Common myeloid progenitor, CD34-positive (primary cell): ENCODE data around the gene CUL3.

ENCODE experiments used
- CTCF ChIA-PET: fragments of 350-600 bp; sonication (Branson Sonifier 250); formaldehyde crosslinking; loops from one replicate; lab custom pipeline; 2021; ENCODE audit warnings: antibody characterized with exemption; lab: Charles Lee
- POLR2A ChIA-PET: fragments of 350-600 bp; sonication (Branson Sonifier 250); formaldehyde crosslinking; loops from one replicate; lab custom pipeline; 2021; ENCODE audit warnings: antibody characterized with exemption; lab: Charles Lee
- DNase-seq, 3 donors: peaks; one replicate each; pipeline versions ENCODE4 v3.0.0 to v3.0.0-alpha.2; 2013
- H3K27ac ChIP-seq, 2 experiments: 1 replicate in 1 of 2; 2 replicates in 1 of 2; pipeline ENCODE4 v1.7.0; 2013; ENCODE audit warnings: inconsistent platforms in 2 of 2, low read length in 2 of 2, mild to moderate bottlenecking in 2 of 2, low read depth in 1 of 2, moderate library complexity in 1 of 2; ENCODE audit not compliant: severe bottlenecking in 2 of 2, insufficient read depth in 1 of 2, poor library complexity in 1 of 2
- H3K27me3 ChIP-seq, 5 experiments: replicated peaks in 2 of 5; 1 replicate in 3 of 5; 2 replicates in 2 of 5; pipeline versions ENCODE4 v1.6.1 to v1.7.0; 2013; ENCODE audit warnings: low read length in 4 of 5, mild to moderate bottlenecking in 2 of 5, moderate library complexity in 2 of 5, inconsistent platforms in 1 of 5; ENCODE audit not compliant: insufficient read depth in 5 of 5, control insufficient read depth in 4 of 5
- H3K36me3 ChIP-seq, 4 experiments: 1 replicate in 2 of 4; 2 replicates in 2 of 4; pipeline versions ENCODE4 v1.6.1 to v1.7.0; 2013; ENCODE audit warnings: low read length in 3 of 4, control low read depth in 1 of 4, mild to moderate bottlenecking in 1 of 4; ENCODE audit not compliant: control insufficient read depth in 4 of 4, insufficient read depth in 4 of 4
- H3K4me1 ChIP-seq, 4 experiments: 1 replicate in 3 of 4; 2 replicates in 1 of 4; pipeline versions ENCODE4 v1.6.1 to v1.7.1; 2013; ENCODE audit warnings: low read length in 3 of 4, mild to moderate bottlenecking in 3 of 4, control low read depth in 1 of 4, inconsistent platforms in 1 of 4, moderate library complexity in 1 of 4; ENCODE audit not compliant: control insufficient read depth in 4 of 4, insufficient read depth in 4 of 4; ENCODE audit errors: control extremely low read depth in 1 of 4
- H3K4me3 ChIP-seq, 7 experiments: 1 replicate in 4 of 7; 2 replicates in 3 of 7; pipeline versions ENCODE4 v1.5.1 to v1.7.0; 2013; ENCODE audit warnings: mild to moderate bottlenecking in 7 of 7, low read length in 6 of 7, moderate library complexity in 6 of 7, inconsistent platforms in 2 of 7, low read depth in 2 of 7, control low read depth in 1 of 7; ENCODE audit not compliant: insufficient read depth in 4 of 7, control insufficient read depth in 1 of 7; ENCODE audit errors: extremely low read depth in 1 of 7
- H3K9me3 ChIP-seq, 5 experiments: 1 replicate in 4 of 5; 2 replicates in 1 of 5; pipeline versions ENCODE4 v1.6.1 to v1.7.1; 2013; ENCODE audit warnings: low read length in 4 of 5, mild to moderate bottlenecking in 2 of 5, inconsistent platforms in 1 of 5, low read depth in 1 of 5, moderate library complexity in 1 of 5; ENCODE audit not compliant: control insufficient read depth in 4 of 5, insufficient read depth in 2 of 5; ENCODE audit errors: control extremely low read depth in 1 of 5
- WGBS: methylation state at CpG from one replicate; pipeline ENCODE4 v1.1.5; 2013; ENCODE audit not compliant: insufficient coverage; 5-methylcytosine and 5-hydroxymethylcytosine counted together

CUL3 gene

GRCh38 chr2:224436634-224437033 is 148.5 kb downstream of the CUL3 start:
- Histone ChIP-seq H3K36me3 (no peaks in the 10 kb centered on the region), H3K4me3 (no peak overlapping the region), H3K9me3 (peaks cover 0 to 3% (median 0%) of the 10 kb centered on the region in 5 experiments), H3K4me1 (no peaks in the 10 kb centered on the region), H3K27me3 (no peaks in the 10 kb centered on the region), H3K27ac (no peak overlapping the region)
- DNase-seq, result peak in 1 of 3 donors; percentile 38
- ChIA-PET CTCF (no interaction called here), POLR2A (no interaction called here)
- WGBS, result no CpG with 5 or more reads among the region's 1 CpG

DNA sequence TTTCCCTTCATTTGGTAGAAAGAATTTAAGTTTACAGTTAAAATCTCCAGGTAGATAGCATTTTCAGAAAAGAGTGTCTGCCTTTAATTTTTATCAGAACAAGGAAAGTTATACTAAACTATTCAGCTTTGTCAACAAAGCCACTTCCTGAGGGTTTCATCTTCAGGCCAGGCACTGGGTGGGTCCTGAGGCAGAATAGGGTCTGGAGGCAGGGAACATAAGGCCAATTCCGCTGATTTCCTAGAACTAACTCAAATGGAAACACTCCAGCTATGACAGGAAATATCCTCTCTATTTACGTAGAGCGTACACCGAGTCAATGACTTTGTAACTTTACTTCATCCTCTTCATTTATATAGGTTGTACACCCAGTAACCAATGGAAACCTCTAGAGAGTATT is 150.5 kb downstream of the CUL3 start:
- 79% methylated on average over 4 of the region's 4 CpGs for WGBS
- H3K36me3 ChIP-seq, result no peaks in the 10 kb centered on the region
- H3K4me3 ChIP-seq, result no peak overlapping the region
- H3K9me3 ChIP-seq, result peaks cover 0 to 7% (median 2%) of the 10 kb centered on the region in 5 experiments
- no peaks in the 10 kb centered on the region for H3K27me3 ChIP-seq
- no peak for DNase-seq
- H3K4me1 ChIP-seq, result peaks cover 0 to 8% (median 4%) of the 10 kb centered on the region in 4 experiments
- ChIA-PET CTCF (interaction anchor here (1.9 kb wide), 1 partner anchor 66 kb away, joined by 5 read pairs; no protein-coding TSS in a partner anchor), POLR2A (no interaction called here)
- no peak overlapping the region for H3K27ac ChIP-seq

- ChIA-PET CTCF (interaction anchor here (0.6 to 1.9 kb wide), 2 partner anchors 16 to 65 kb away, joined by 3 to 5 read pairs; no protein-coding TSS in a partner anchor), POLR2A (no interaction called here)
- Histone ChIP-seq H3K27me3 (no peaks in the 10 kb centered on the region), H3K36me3 (no peaks in the 10 kb centered on the region), H3K4me1 (peaks cover 0 to 16% (median 15%) of the 10 kb centered on the region in 4 experiments), H3K9me3 (peaks cover 0 to 7% (median 2%) of the 10 kb centered on the region in 5 experiments), H3K4me3 (no peak overlapping the region), H3K27ac (no peak overlapping the region)
- WGBS, result 96% methylated on average over 10 of the region's 10 CpGs
- no peak for DNase-seq
Observed at GRCh38 chr2:224433442-224433841, 151.7 kb downstream of the CUL3 start.

GRCh38 chr2:224432003-224432579 is 153.1 kb downstream of the CUL3 start:
- Histone ChIP-seq H3K36me3 (no peaks in the 10 kb centered on the region), H3K27me3 (no peaks in the 10 kb centered on the region), H3K27ac (no peak overlapping the region), H3K4me3 (no peak overlapping the region), H3K4me1 (peaks cover 0 to 20% (median 16%) of the 10 kb centered on the region in 4 experiments), H3K9me3 (peaks cover 0 to 10% (median 0%) of the 10 kb centered on the region in 5 experiments)
- WGBS, result 100% methylated on average over 2 of the region's 6 CpGs
- DNase-seq, result no peak
- CTCF ChIA-PET, result interaction anchor here (5.6 kb wide), 1 partner anchor 9 kb away, joined by 30 read pairs; no protein-coding TSS in a partner anchor
- POLR2A ChIA-PET, result no interaction called here

DNA sequence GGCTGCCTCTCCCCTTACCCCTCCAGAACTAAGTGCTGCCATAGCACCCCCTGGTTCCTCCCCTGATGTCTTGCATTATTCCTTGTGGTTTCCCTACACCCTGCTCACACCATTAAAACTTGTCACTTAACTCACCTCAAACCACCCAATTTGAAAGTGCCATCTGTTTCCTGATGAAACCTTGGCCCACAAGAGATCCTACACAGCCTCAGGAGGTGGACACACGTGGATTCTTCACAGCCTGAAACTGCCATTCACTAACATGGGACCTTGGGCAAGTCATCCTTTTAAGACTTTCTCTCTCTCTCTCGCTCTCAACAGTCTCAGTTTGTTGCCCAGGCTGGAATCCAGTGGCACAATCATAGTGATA is 155.7 kb downstream of the CUL3 start:
- 0% methylated on average over 1 of the region's 2 CpGs for WGBS
- Histone ChIP-seq H3K4me1 (peaks cover 0 to 24% (median 16%) of the 10 kb centered on the region in 4 experiments), H3K27ac (no peak overlapping the region), H3K4me3 (no peak overlapping the region), H3K36me3 (no peaks in the 10 kb centered on the region), H3K9me3 (peaks cover 0 to 12% (median 0%) of the 10 kb centered on the region in 5 experiments), H3K27me3 (no peaks in the 10 kb centered on the region)
- POLR2A ChIA-PET, result no interaction called here
- DNase-seq, result peak; percentile 84 to 99 (median 98)
- CTCF ChIA-PET, result interaction anchor here (0.9 to 5.6 kb wide), 9 partner anchors 9 to 54 kb away, joined by 3 to 30 read pairs (median 4); partner anchors contain the start of gene FAM124B

GRCh38 chr2:224428787-224429440 is 156.2 kb downstream of the CUL3 start:
- H3K4me3 ChIP-seq, result peak overlapping the region in 1 of 7 experiments; percentile 6
- H3K36me3 ChIP-seq, result no peaks in the 10 kb centered on the region
- ChIA-PET CTCF (interaction anchor here (0.9 to 5.6 kb wide), 9 partner anchors 8 to 53 kb away, joined by 3 to 30 read pairs (median 4); partner anchors contain the start of gene FAM124B), POLR2A (no interaction called here)
- WGBS, result 13% methylated on average over 1 of the region's 3 CpGs
- peaks cover 0 to 24% (median 16%) of the 10 kb centered on the region in 4 experiments for H3K4me1 ChIP-seq
- H3K27me3 ChIP-seq, result no peaks in the 10 kb centered on the region
- peaks cover 0 to 12% (median 0%) of the 10 kb centered on the region in 5 experiments for H3K9me3 ChIP-seq
- H3K27ac ChIP-seq, result no peak overlapping the region
- peak in 1 of 3 donors; percentile 47 for DNase-seq

- Histone ChIP-seq H3K9me3 (peaks cover 0 to 12% (median 0%) of the 10 kb centered on the region in 5 experiments), H3K4me3 (no peak overlapping the region), H3K27ac (no peak overlapping the region), H3K4me1 (peaks cover 0 to 24% (median 16%) of the 10 kb centered on the region in 4 experiments), H3K36me3 (no peaks in the 10 kb centered on the region), H3K27me3 (no peaks in the 10 kb centered on the region)
- ChIA-PET CTCF (interaction anchor here (1.0 to 5.6 kb wide), 3 partner anchors 14 to 27 kb away, joined by 4 to 30 read pairs (median 20); partner anchors contain the start of gene FAM124B), POLR2A (no interaction called here)
- 90% methylated on average over 2 of the region's 4 CpGs for WGBS
- no peak for DNase-seq
Observed at GRCh38 chr2:224427471-224427870, 157.7 kb downstream of the CUL3 start.
